ENCODE data around the gene LIMS4.
"Not testable (repeated sequence)": the region's sequence is repeated elsewhere in the genome, so short reads cannot be mapped to it uniquely, and the experiment has no call there.

Gene LIMS4

DNA sequence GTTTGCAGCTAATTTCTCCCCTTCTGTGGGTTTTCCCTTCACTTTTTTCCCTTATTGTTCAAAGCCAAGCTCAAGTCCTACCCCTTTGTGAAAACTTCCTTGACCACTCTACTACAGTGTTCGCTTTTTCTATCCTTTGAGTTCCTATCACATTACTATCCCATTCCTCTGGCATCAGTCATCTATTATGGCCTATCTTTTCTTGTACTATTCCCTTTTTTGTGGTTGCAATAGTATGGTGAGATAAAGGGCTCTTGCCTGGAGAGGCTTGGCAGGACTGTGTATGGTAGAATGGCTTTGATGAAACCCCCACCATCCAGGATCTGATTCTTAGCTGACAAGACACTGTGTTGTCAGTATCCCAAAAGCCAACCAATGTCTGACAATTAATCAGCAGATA is 30.7 kb downstream of the LIMS4 start:
- H3K4me3 ChIP-seq (ENCODE audit: insufficient read depth in 1 of 2, low read depth in 1 of 2, low read length in 2 of 2); H4K8ac ChIP-seq (ENCODE audit: low read length); H2AFZ ChIP-seq (ENCODE audit: low read depth, low read length); H2BK12ac ChIP-seq (ENCODE audit: low read length in 2 of 2); H4K91ac ChIP-seq (ENCODE audit: low read length); H3K23ac ChIP-seq (ENCODE audit: low read length in 2 of 2); H3K27ac ChIP-seq (ENCODE audit: low read length, poor library complexity, severe bottlenecking); H2BK15ac ChIP-seq (ENCODE audit: low read depth, poor library complexity, severe bottlenecking); H3K18ac ChIP-seq (ENCODE audit: low read depth in 1 of 2, low read length in 2 of 2); H3K4ac ChIP-seq (ENCODE audit: low read depth in 1 of 2, low read length in 2 of 2); H3K4me1 ChIP-seq (ENCODE audit: control insufficient read depth, insufficient read depth, low read depth, low read length); H2AK5ac ChIP-seq (ENCODE audit: low read length, severe bottlenecking); H3K79me1 ChIP-seq (replicated peaks; ENCODE audit: low read length, poor library complexity, severe bottlenecking); H3K9me3 ChIP-seq (ENCODE audit: control insufficient read depth, low read length); H2BK120ac ChIP-seq (ENCODE audit: low read depth, low read length); H3K36me3 ChIP-seq (ENCODE audit: control insufficient read depth in 1 of 2, insufficient read depth in 2 of 2, low read depth in 1 of 2, low read length in 2 of 2); H2BK5ac ChIP-seq (ENCODE audit: low read depth, low read length, poor library complexity, severe bottlenecking); H3K9ac ChIP-seq (ENCODE audit: low read length); H3K27me3 ChIP-seq (ENCODE audit: control insufficient read depth in 1 of 2, insufficient read depth in 1 of 2, low read length in 2 of 2); DNase-seq; H3K4me2 ChIP-seq (ENCODE audit: low read length, poor library complexity, severe bottlenecking); H3K14ac ChIP-seq (ENCODE audit: low read length in 2 of 2): not testable (repeated sequence)
- no CpG with 5 or more reads among the region's 1 CpG for WGBS

GRCh38 chr2:110434565-110434964 is 38.1 kb downstream of the LIMS4 start:
- not testable (repeated sequence) for H2AFZ ChIP-seq (ENCODE audit: low read depth, low read length); H3K4me1 ChIP-seq (ENCODE audit: control insufficient read depth, insufficient read depth, low read depth, low read length); H3K4me3 ChIP-seq (ENCODE audit: insufficient read depth in 1 of 2, low read depth in 1 of 2, low read length in 2 of 2); H3K4ac ChIP-seq (ENCODE audit: low read depth in 1 of 2, low read length in 2 of 2); H3K4me2 ChIP-seq (ENCODE audit: low read length, poor library complexity, severe bottlenecking); H3K9ac ChIP-seq (ENCODE audit: low read length); H2BK12ac ChIP-seq (ENCODE audit: low read length in 2 of 2); H2BK5ac ChIP-seq (ENCODE audit: low read depth, low read length, poor library complexity, severe bottlenecking); H2BK15ac ChIP-seq (ENCODE audit: low read depth, poor library complexity, severe bottlenecking); H3K23ac ChIP-seq (ENCODE audit: low read length in 2 of 2); H3K9me3 ChIP-seq (ENCODE audit: control insufficient read depth, low read length); H3K18ac ChIP-seq (ENCODE audit: low read depth in 1 of 2, low read length in 2 of 2); H3K27ac ChIP-seq (ENCODE audit: low read length, poor library complexity, severe bottlenecking); DNase-seq; H3K79me1 ChIP-seq (replicated peaks; ENCODE audit: low read length, poor library complexity, severe bottlenecking); H4K8ac ChIP-seq (ENCODE audit: low read length); H3K36me3 ChIP-seq (ENCODE audit: control insufficient read depth in 1 of 2, insufficient read depth in 2 of 2, low read depth in 1 of 2, low read length in 2 of 2); H2BK120ac ChIP-seq (ENCODE audit: low read depth, low read length); H4K91ac ChIP-seq (ENCODE audit: low read length); H3K14ac ChIP-seq (ENCODE audit: low read length in 2 of 2); H3K27me3 ChIP-seq (ENCODE audit: control insufficient read depth in 1 of 2, insufficient read depth in 1 of 2, low read length in 2 of 2); H2AK5ac ChIP-seq (ENCODE audit: low read length, severe bottlenecking)
- WGBS = no CpG with 5 or more reads among the region's 6 CpGs

- not testable (repeated sequence) for H2BK120ac ChIP-seq (ENCODE audit: low read depth, low read length); DNase-seq; H2AK5ac ChIP-seq (ENCODE audit: low read length, severe bottlenecking); H2BK12ac ChIP-seq (ENCODE audit: low read length in 2 of 2); H3K4ac ChIP-seq (ENCODE audit: low read depth in 1 of 2, low read length in 2 of 2); H3K79me1 ChIP-seq (replicated peaks; ENCODE audit: low read length, poor library complexity, severe bottlenecking); H3K4me2 ChIP-seq (ENCODE audit: low read length, poor library complexity, severe bottlenecking); H3K18ac ChIP-seq (ENCODE audit: low read depth in 1 of 2, low read length in 2 of 2); H3K4me3 ChIP-seq (ENCODE audit: insufficient read depth in 1 of 2, low read depth in 1 of 2, low read length in 2 of 2); H3K4me1 ChIP-seq (ENCODE audit: control insufficient read depth, insufficient read depth, low read depth, low read length); H2BK5ac ChIP-seq (ENCODE audit: low read depth, low read length, poor library complexity, severe bottlenecking); H4K8ac ChIP-seq (ENCODE audit: low read length); H3K36me3 ChIP-seq (ENCODE audit: control insufficient read depth in 1 of 2, insufficient read depth in 2 of 2, low read depth in 1 of 2, low read length in 2 of 2); H2AFZ ChIP-seq (ENCODE audit: low read depth, low read length); H3K9me3 ChIP-seq (ENCODE audit: control insufficient read depth, low read length); H3K9ac ChIP-seq (ENCODE audit: low read length); H3K14ac ChIP-seq (ENCODE audit: low read length in 2 of 2); H4K91ac ChIP-seq (ENCODE audit: low read length); H3K27me3 ChIP-seq (ENCODE audit: control insufficient read depth in 1 of 2, insufficient read depth in 1 of 2, low read length in 2 of 2); H3K23ac ChIP-seq (ENCODE audit: low read length in 2 of 2); H3K27ac ChIP-seq (ENCODE audit: low read length, poor library complexity, severe bottlenecking); H2BK15ac ChIP-seq (ENCODE audit: low read depth, poor library complexity, severe bottlenecking)
- no CpG with 5 or more reads among the region's 4 CpGs for WGBS
These were observed 46.9 kb downstream of the LIMS4 start for GRCh38 chr2:110425725-110426124.

DNA sequence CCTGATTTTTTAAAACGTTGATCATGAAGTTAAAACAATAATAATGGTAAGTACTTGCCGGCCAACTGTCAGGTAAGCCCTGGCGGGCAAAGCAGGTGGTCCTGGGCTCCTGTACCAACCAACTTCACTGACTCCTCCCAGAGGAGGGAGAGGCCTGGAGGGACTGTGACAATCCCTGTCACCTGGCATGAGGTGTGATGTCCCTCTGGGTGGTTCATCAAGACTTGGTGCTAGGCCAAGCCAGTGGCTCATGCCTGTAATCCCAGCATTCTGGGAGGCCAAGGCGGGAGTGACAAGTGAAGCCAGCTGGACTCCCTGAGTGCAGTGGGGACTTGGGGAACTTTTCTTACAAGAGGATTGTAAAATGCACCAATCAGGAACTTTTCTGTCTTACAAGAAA is 48.2 kb downstream of the LIMS4 start:
- H3K23ac ChIP-seq (ENCODE audit: low read length in 2 of 2); H3K4me1 ChIP-seq (ENCODE audit: control insufficient read depth, insufficient read depth, low read depth, low read length); H3K36me3 ChIP-seq (ENCODE audit: control insufficient read depth in 1 of 2, insufficient read depth in 2 of 2, low read depth in 1 of 2, low read length in 2 of 2); H3K4me3 ChIP-seq (ENCODE audit: insufficient read depth in 1 of 2, low read depth in 1 of 2, low read length in 2 of 2); H2BK120ac ChIP-seq (ENCODE audit: low read depth, low read length); H3K14ac ChIP-seq (ENCODE audit: low read length in 2 of 2); H3K27ac ChIP-seq (ENCODE audit: low read length, poor library complexity, severe bottlenecking); H3K9ac ChIP-seq (ENCODE audit: low read length); H3K79me1 ChIP-seq (replicated peaks; ENCODE audit: low read length, poor library complexity, severe bottlenecking); H2BK5ac ChIP-seq (ENCODE audit: low read depth, low read length, poor library complexity, severe bottlenecking); H3K4ac ChIP-seq (ENCODE audit: low read depth in 1 of 2, low read length in 2 of 2); DNase-seq; H2AK5ac ChIP-seq (ENCODE audit: low read length, severe bottlenecking); H4K8ac ChIP-seq (ENCODE audit: low read length); H3K27me3 ChIP-seq (ENCODE audit: control insufficient read depth in 1 of 2, insufficient read depth in 1 of 2, low read length in 2 of 2); H3K4me2 ChIP-seq (ENCODE audit: low read length, poor library complexity, severe bottlenecking); H2AFZ ChIP-seq (ENCODE audit: low read depth, low read length); H3K18ac ChIP-seq (ENCODE audit: low read depth in 1 of 2, low read length in 2 of 2); H3K9me3 ChIP-seq (ENCODE audit: control insufficient read depth, low read length); H2BK15ac ChIP-seq (ENCODE audit: low read depth, poor library complexity, severe bottlenecking); H4K91ac ChIP-seq (ENCODE audit: low read length); H2BK12ac ChIP-seq (ENCODE audit: low read length in 2 of 2): not testable (repeated sequence)
- no CpG with 5 or more reads among the region's 4 CpGs for WGBS

Measured in mesenchymal stem cell (in vitro differentiated cells and primary cell).